ENCODE results near the gene AGMO. TPM values are rescaled to one million over a fixed set of nuclear protein-coding genes. Genes with fewer than 3 reads are reported as not detected.

AGMO gene
- total RNA-seq, 1 experiment from 2014 or later, result 0.77 TPM

GRCh38 chr7:15461576-15461975, 100.2 kb downstream of the AGMO start:
- TF ChIP-seq, protein P1, sequence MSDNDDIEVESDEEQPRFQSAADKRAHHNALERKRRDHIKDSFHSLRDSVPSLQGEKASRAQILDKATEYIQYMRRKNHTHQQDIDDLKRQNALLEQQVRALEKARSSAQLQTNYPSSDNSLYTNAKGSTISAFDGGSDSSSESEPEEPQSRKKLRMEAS (CRISPR knock-in tag; IDR thresholded peaks at IDR 0.05), result no peak
- TF ChIP-seq, protein P2, sequence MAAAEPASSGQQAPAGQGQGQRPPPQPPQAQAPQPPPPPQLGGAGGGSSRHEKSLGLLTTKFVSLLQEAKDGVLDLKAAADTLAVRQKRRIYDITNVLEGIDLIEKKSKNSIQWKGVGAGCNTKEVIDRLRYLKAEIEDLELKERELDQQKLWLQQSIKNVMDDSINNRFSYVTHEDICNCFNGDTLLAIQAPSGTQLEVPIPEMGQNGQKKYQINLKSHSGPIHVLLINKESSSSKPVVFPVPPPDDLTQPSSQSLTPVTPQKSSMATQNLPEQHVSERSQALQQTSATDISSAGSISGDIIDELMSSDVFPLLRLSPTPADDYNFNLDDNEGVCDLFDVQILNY (CRISPR knock-in tag; IDR thresholded peaks at IDR 0.05), result no peak
- TF ChIP-seq ZBTB43 (CRISPR knock-in tag; IDR thresholded peaks at IDR 0.05) (no peak), ZNF423 (CRISPR knock-in tag; IDR thresholded peaks at IDR 0.05) (no peak), TEAD4 (CRISPR knock-in tag; IDR thresholded peaks at IDR 0.05) (no peak), FOXJ3 (CRISPR knock-in tag; IDR thresholded peaks at IDR 0.05; ENCODE audit: borderline replicate concordance) (no peak), ZNF416 (CRISPR knock-in tag; IDR thresholded peaks at IDR 0.05) (no peak), NR1H2 (CRISPR knock-in tag; IDR thresholded peaks at IDR 0.05) (no peak), MYBL2 (CRISPR knock-in tag; IDR thresholded peaks at IDR 0.05) (no peak), FOXK1 (CRISPR knock-in tag; IDR thresholded peaks at IDR 0.05) (no peak)
- TF ChIP-seq, protein P3, sequence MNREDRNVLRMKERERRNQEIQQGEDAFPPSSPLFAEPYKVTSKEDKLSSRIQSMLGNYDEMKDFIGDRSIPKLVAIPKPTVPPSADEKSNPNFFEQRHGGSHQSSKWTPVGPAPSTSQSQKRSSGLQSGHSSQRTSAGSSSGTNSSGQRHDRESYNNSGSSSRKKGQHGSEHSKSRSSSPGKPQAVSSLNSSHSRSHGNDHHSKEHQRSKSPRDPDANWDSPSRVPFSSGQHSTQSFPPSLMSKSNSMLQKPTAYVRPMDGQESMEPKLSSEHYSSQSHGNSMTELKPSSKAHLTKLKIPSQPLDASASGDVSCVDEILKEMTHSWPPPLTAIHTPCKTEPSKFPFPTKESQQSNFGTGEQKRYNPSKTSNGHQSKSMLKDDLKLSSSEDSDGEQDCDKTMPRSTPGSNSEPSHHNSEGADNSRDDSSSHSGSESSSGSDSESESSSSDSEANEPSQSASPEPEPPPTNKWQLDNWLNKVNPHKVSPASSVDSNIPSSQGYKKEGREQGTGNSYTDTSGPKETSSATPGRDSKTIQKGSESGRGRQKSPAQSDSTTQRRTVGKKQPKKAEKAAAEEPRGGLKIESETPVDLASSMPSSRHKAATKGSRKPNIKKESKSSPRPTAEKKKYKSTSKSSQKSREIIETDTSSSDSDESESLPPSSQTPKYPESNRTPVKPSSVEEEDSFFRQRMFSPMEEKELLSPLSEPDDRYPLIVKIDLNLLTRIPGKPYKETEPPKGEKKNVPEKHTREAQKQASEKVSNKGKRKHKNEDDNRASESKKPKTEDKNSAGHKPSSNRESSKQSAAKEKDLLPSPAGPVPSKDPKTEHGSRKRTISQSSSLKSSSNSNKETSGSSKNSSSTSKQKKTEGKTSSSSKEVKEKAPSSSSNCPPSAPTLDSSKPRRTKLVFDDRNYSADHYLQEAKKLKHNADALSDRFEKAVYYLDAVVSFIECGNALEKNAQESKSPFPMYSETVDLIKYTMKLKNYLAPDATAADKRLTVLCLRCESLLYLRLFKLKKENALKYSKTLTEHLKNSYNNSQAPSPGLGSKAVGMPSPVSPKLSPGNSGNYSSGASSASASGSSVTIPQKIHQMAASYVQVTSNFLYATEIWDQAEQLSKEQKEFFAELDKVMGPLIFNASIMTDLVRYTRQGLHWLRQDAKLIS (CRISPR knock-in tag; IDR thresholded peaks at IDR 0.05; ENCODE audit: borderline replicate concordance), result no peak
- TF ChIP-seq, protein P4, sequence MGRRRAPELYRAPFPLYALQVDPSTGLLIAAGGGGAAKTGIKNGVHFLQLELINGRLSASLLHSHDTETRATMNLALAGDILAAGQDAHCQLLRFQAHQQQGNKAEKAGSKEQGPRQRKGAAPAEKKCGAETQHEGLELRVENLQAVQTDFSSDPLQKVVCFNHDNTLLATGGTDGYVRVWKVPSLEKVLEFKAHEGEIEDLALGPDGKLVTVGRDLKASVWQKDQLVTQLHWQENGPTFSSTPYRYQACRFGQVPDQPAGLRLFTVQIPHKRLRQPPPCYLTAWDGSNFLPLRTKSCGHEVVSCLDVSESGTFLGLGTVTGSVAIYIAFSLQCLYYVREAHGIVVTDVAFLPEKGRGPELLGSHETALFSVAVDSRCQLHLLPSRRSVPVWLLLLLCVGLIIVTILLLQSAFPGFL (CRISPR knock-in tag; IDR thresholded peaks at IDR 0.05; ENCODE audit: borderline replicate concordance), result no peak
- Mint-ChIP-seq H3K36me3 (no peaks in the 10 kb centered on the region), H3K27ac (no peak overlapping the region), H3K27me3 (ENCODE audit: low read depth) (no peaks in the 10 kb centered on the region), H3K9me3 (no peaks in the 10 kb centered on the region), H3K4me3 (no peak overlapping the region), H3K4me1 (peaks cover 15% of the 10 kb centered on the region)
- no peak for DNase-seq (ENCODE audit: low spot score)
- no peak for ATAC-seq
- CTCF ChIA-PET, result no interaction called here
- POLR2A ChIA-PET, result no interaction called here

DNA sequence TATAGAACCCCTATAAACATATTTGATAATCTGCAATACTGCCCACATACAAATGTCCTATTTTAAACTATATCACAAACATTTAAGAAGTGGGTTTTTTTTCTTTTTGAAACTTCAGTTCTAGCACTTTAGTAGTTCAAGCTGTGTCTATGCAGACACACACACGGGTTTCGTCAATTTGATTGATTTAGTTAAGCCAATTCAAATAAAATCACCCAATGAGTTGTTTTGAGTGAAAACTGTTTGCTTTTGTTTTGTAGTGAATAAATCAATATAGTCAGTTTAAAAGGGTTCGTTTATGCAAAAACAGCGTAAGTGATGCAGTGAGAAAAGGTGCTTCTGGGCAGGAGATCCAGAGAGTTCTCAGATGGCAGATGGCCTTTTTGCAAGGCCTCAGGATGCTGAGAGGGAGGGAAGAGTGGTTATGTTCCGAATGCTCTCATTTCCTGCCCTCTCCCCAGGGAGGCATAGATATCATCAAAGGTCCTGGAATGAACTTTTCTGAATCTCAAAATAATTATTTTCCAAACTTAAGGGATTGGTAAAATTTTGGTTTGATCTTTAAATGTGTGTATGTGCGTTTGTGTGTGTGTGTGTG, 102.7 kb downstream of the AGMO start:
- Mint-ChIP-seq H3K4me3 (no peak overlapping the region), H3K27ac (no peak overlapping the region), H3K4me1 (peaks cover 15% of the 10 kb centered on the region), H3K9me3 (no peaks in the 10 kb centered on the region), H3K27me3 (ENCODE audit: low read depth) (no peaks in the 10 kb centered on the region), H3K36me3 (no peaks in the 10 kb centered on the region)
- TF ChIP-seq, protein P3 (CRISPR knock-in tag; IDR thresholded peaks at IDR 0.05; ENCODE audit: borderline replicate concordance), result no peak
- TF ChIP-seq, protein P2 (CRISPR knock-in tag; IDR thresholded peaks at IDR 0.05), result no peak
- TF ChIP-seq TEAD4 (CRISPR knock-in tag; IDR thresholded peaks at IDR 0.05) (no peak), NFYB (CRISPR knock-in tag; conservative IDR thresholded peaks at IDR 0.05; ENCODE audit: low read depth) (no peak), TEAD1 (CRISPR knock-in tag; IDR thresholded peaks at IDR 0.05) (no peak), IRF2 (CRISPR knock-in tag; IDR thresholded peaks at IDR 0.05; ENCODE audit: borderline replicate concordance, low read depth) (no peak), ZNF232 (CRISPR knock-in tag; IDR thresholded peaks at IDR 0.05) (no peak), ZBTB21 (CRISPR knock-in tag; IDR thresholded peaks at IDR 0.05; ENCODE audit: borderline replicate concordance) (no peak), RORB (CRISPR knock-in tag; IDR thresholded peaks at IDR 0.05) (no peak), HMGXB4 (CRISPR knock-in tag; IDR thresholded peaks at IDR 0.05) (no peak)
- DNase-seq (ENCODE audit: low spot score), result no peak
- ATAC-seq, result peak; percentile 75
- CTCF ChIA-PET, result no interaction called here
- POLR2A ChIA-PET, result no interaction called here
